ENCODE measurements around the gene PPP1R15B.

PPP1R15B gene

GRCh38 chr1:204419064-204419403 lies 7.4 kb upstream of the PPP1R15B start:
- DNase-seq, result no peak

DNA sequence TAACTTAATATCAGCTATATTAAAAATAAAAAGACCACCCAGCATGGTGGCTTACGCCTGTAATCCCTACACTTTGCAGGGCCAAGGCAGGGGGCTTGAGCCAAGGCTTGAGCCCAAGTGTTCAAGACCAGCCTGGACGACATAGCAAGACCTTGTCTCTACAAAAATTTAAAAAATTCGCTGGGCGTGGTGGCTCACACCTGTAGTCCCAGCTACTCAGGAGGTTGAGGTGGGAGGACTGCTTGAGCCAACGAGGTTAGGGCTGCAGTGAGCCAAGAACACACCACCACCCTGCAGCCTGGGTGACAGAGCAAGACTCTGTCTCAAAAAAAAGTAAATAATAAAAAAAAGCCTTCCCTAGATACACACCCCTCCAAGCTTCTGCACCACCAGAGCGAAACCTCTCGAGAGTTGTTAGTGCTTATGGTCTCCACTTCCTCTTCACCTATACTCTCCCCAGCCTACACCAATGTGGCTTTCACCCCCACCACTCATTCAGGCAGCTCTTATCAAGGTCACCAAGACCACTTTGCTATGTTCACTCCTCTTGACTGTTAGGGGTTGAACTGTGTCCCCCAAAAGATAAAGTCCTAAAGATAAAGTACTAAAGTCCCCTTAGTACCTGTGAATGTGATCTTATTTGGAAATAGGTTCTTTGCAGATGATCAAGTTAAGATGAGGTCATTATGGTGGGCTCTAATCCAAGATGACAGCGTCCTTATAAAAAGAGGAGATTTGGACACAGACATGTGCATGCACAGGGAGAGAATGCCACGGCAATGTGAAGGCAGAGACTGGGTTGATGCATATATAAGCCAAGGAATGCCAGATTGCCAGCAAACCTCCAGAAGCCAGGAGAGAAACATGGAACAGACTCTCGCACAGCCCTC lies 6.8 kb upstream of the PPP1R15B start:
- no peak for DNase-seq

GRCh38 chr1:204417074-204417997 lies 5.7 kb upstream of the PPP1R15B start:
- DNase-seq, result peak; percentile 68

DNA sequence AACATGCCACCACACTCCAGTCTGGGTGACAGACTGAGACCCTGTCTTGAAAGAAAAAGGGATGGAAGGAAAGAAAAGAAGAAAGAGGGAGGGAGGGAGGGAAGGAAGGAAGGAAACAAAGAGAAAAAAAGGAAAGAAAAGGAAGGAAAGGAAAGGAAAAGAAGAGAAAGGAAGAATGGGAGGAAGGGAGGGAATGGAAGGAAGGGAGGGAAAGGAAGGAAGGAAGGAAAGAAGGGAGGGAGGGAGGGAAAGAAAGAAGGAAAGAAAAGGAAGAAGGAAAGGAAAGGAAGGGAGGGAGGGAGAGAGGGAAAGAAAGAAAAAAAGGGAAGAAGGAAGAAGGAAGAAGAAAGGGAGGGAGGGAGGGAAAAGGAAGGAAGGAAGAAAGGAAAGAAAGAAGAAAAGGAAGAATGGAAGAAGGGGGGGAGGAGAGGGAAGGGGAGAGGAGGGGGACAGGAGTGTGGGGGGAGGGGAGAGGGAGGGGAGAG lies 5.0 kb upstream of the PPP1R15B start:
- no peak for DNase-seq

DNA sequence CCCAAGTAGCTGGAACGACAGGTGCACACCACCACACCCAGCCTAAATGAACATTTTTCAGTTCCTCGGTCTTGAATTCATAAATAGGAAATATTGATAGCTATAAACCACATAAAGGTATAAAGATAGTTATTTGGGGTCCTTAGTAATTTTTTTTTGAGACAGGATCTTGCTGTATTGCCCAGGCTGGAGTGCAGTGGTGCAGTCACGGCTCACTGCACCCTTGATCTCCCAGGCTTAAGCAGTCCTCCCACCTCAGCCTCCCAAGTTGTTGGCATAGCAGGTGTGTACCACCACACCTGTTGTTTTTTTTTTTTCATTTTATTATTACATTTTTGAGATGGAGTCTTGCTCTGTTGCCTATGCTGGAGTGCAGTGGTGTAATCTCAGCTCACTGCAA lies 3.7 kb upstream of the PPP1R15B start:
- no peak for DNase-seq

DNA sequence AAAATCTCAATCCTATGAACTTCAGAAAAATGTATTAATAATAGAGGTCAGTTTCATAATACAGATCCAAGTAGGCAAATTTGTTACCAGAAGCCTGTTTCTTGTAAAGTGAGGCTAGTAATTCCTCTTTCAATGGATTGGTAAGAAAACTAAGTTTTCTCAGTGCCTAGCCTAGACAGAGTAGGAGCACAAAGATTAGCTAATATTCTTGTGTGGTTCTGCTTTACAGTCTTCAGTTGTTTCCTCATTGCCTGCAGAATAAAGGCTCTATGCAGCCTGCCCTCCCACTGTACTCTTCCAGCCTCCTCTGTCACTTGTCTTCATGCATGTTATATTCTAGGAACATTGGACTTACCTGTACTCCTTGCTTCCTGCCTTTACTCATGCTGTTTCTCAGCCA lies 2.4 kb upstream of the PPP1R15B start:
- DNase-seq, result no peak

DNA sequence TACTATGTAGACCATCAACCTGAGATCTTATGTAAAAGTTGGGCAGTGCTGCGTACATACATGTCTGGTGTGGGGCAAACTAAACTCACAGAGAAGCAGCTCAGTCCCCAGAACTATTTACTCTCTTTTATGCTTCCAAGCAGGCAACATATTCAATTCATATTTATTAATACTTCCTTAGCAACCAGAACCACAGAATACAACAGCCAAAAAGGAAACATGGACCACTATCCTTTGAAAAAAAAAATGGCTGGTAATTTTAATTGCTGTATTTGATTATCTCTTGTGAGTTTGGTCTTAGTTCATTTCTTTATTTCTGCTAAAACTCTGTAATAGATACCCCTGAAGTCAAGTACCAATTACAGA lies 1.5 kb upstream of the PPP1R15B start:
- no peak for DNase-seq

DNA sequence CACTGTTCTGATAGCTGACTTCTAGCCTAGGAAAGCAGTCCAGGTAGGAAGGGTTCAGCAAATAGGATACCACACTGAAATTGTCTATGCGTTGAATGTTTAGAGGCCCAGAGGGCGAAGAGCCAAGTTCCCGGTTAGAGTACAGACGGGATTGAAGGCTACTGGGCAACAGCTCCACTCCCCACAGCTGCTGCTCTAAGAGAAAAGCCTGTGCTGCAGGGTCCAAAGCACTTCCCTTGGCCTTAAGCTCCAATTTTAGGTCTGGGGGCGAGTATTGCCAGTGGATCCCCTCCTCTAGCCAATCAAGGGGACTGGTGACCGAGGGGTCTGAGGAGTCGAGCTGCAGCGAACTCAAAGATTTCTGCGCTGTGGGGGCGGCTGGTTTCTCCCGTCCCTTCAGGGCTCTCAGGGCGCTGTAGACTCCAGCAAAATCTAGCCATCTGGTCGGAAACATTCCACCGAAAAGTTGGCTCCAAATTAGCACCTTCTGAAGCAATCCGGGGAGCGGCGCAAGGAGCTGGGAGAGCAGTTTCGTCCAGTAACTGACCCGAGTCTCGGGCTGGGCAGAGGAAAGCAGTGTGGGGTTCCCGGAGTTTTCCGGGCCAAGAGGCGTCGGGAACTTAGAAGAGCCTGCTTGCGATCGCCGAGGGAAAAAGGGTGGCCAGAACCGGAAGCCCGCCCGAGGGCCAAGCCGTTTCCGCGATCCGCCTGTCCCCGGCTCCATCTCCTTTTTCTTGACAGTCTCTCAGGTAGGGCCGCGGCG lies 748 bp downstream of the PPP1R15B start:
- peak; percentile 62 for DNase-seq

DNA sequence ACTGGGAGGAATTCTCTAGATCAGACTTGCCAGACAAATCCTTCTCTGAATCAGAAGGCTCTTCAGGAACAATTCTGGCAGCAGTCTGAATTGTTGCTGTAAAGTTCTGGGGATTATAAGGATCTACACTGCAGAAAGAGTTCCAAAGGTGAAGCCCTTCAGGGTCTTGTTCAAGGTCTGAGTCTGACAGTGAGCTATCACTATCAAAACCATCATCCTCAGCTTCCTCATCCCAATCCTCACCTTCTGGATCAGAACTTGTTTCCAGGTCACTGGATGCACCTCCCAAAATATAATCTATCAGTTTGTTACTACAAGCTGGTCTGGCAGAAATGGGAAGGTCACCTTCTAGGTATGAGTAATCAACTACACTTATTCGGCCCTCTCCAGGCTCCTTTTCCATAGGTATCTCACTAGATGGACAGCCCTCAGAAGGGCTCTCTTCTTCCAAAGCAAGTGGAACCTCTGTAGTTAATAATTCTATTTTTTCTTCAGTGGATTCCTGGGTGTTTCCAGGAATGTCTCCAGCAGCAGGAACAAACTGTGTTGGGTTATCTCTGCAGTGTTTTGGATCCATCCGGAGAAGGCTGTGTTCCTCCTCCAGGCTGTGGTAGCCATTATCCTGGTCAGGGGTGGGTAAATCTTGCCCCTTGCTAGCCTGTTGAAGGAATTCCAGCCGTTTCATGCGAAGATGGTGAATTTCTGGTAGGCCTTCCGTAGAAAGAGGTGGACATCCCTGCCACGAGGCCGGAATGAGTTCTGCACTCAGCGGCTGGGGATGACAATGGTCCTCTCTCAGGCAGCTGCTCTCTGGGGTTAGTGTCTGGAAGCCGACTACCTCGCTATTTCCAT lies 1.6 kb downstream of the PPP1R15B start:
- no peak for DNase-seq

- no peak for DNase-seq
Measured at GRCh38 chr1:204409123-204409522, 2.5 kb downstream of the PPP1R15B start.

DNA sequence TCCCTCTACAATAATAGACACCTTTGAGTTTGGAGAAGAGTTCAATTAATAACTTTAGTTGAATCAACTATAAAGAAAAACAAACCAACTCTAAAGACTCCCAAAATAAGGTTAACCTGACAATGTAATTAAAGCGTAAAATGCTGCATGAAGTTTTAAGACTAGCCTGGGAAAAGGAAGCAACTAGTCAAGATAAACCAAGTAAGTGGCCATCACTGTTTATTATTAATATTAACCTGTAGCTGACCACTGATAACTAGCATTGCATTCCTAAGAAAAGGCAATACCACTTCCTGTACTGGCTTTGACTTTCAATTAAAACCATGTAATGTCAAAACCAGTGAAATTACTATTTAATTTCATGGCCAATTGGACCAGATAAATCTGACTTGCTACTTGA lies 3.0 kb downstream of the PPP1R15B start:
- no peak for DNase-seq

DNA sequence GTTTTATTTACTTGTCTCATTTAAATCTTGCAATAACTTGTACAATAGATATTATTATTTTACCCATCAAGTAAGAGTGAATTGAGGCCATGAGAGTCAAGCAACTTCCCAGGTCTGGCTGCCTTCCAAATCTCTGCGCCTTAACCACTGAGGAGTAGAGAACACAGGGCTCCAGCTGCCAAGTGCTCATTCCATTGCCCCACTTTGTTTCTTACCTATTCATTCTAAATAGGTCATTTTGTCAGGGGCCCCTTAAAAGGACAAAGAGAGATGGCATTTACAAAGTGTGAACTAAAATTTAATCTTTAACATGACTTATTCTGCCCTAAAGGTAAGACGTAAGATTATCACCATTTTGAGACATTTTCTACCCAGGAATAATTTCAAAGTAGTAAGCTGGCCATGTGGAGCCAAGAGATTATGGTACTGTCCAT lies 3.5 kb downstream of the PPP1R15B start:
- DNase-seq, result no peak

DNA sequence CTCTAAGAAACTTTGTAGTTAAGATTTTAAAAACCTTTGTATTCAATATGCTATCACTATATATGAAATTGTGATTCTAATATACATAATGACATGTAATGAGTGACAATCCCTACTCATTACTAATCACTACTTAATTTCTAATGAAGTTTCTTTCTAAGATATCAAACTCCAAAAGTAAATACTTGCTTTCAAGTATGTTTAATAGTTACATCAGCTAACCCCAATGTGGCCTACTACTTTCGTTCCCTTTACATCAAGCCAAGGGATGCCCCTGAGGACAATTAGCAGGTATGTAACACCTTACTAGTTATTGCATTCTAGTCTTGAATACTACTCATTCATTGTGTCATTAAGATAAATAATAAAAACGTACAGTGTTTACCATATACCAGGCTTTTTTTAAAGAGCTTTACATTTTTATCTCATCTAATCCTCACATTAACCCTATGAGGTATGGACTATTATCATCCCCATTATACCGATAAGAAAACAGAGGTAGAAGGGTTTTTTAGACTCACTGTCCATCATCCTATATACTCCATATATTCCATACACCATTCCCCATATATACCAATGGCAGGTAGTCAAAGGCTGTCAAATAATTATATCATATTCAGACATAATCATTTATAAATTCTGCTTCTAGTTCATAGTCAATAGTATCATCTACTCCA lies 4.2 kb downstream of the PPP1R15B start:
- DNase-seq, result no peak

DNA sequence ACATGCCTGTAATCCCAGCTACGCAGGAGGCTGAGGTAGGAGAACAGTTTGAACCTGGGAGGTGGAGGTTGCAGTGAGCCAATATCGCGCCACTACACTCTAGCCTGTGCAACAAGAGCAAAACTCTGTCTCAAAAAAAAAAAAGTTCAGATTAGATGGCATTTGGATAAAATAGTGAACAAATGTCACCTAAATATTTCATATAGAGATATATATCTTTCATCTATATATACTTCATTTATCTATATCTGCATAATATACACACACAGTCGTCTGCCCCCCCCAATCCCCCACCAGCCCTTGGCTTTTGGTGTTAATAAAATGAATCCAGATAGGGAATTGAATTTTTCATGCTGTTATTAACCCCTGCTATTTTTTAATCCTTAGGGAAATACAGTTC lies 5.0 kb downstream of the PPP1R15B start:
- no peak for DNase-seq

- DNase-seq, result no peak
Measured at GRCh38 chr1:204405988-204406387, 5.6 kb downstream of the PPP1R15B start.

DNA sequence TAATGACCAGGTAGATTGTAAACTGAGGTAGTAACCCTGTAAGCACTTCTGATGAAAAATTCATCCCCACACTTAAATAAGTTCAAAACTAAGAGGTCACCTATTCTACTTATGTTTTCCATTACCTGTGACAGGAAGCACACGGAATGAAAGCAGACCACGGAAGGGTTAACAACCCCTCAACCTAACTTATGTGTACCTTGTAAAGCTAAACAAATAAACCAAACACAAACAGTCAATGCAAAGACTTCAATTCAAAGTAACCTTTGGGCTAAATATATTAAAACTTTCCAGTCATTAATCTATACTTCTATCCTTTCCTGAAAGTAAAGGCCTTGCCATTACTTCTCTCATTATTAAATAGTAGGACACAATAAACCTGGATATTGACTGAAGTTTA lies 7.0 kb downstream of the PPP1R15B start:
- no peak for DNase-seq

- no peak for DNase-seq
Measured at GRCh38 chr1:204402391-204402790, 9.2 kb downstream of the PPP1R15B start.

- DNase-seq, result no peak
Measured at GRCh38 chr1:204401730-204402129, 9.9 kb downstream of the PPP1R15B start.

DNA sequence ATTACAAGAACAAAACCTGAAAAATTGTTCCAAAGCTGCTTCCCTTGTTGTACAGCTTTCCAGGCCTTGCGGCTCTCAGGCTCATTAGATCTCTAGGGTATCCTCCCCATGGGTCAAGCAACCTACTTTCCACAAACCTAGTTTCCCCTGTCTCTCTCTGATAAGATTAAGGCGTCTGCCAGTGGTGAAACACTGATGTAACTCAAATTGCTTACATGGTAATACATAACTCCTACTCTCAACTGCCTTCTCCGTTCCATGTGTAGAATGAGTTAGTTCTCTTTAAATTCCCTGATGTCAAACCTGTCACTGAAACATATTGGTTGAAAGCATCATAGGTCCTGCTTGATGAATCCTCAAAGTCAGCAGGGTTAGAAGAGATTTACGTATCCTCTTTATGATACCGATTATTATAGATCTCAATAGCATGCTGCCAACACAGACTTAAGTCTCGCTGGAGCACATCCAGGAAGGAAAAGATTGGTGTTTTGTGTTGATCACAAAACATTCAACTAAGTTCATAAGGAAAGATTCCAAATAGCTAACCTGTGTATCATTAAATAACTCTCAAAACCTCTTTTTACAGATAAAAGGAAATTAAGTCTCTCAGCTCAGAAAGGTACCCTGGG lies 10.6 kb downstream of the PPP1R15B start:
- DNase-seq, result no peak

GRCh38 chr1:204398197-204399125 lies 13.2 kb downstream of the PPP1R15B start:
- peak; percentile 56 for DNase-seq

Measured in stimulated activated CD8-positive, alpha-beta memory T cell treated with anti-CD3 and anti-CD28 coated beads, Interleukin-4, amount 100 ng/mL, for 48 hours (primary cell).